Measurements from ENCODE around the gene SSR2.

SSR2 gene

GRCh38 chr1:155976913-155977689 is 43.6 kb downstream of the SSR2 start:
- H3K27me3 ChIP-seq (ENCODE audit: insufficient read depth, low read length): no peaks in the 10 kb centered on the region
- H3K36me3 ChIP-seq (ENCODE audit: insufficient read depth, low read depth, low read length): peaks cover 9% of the 10 kb centered on the region; the same call in 1 of the 2 replicates
- peak overlapping the region; percentile 79 for H3K27ac ChIP-seq (ENCODE audit: low read length)
- H3K4me1 ChIP-seq (ENCODE audit: insufficient read depth, low read length): peaks cover 31% of the 10 kb centered on the region
- H3K4me3 ChIP-seq (ENCODE audit: low read length): peak overlapping the region; percentile 95
- H3K9ac ChIP-seq (ENCODE audit: low read depth, low read length): peak overlapping the region; percentile 89; the same call in 1 of the 2 replicates
- no peaks in the 10 kb centered on the region for H3K9me3 ChIP-seq (ENCODE audit: insufficient read depth, low read depth, low read length)

DNA sequence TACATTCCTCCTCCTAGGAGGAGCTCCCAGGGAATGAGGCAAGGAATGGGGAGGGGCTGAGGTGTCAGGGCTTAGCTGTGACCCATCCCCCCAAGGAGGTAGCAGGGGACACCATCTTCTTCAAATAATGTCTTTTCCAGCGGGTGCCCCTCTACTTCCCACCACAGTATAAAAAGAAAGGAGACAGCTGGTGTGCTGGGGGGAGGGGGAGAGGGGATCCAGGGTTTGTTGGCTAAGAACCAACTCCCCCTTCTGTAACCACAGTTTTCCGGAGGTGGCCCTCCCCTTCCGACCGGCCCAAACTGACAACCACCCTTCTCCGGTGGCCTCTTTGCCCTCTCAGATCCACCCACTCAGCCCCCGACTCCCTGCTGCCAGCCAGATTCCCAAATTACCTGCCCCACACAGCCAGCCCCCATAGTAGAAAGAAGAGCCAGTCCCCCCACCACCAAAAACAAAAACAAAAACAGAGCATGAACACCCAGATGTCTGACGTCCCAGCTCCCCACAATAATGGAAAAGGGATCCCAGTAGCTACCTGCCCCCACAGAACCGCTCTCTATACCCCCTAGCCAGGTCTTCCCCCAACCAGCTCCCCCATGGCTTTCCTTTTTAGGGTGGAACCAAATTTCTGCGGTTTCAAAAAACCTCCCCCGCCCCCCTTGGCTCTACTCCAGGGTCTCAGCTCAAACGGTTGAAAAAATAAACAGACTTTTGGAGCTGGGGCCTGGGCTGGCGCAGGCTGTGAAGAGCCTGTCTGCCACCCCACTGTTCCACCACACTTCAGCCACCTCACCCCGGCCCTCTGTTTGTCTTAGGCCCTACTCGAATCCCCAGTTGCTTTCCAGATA is 44.5 kb downstream of the SSR2 start:
- Histone ChIP-seq H3K4me3 (ENCODE audit: low read length) (peak overlapping the region; percentile 95), H3K36me3 (ENCODE audit: insufficient read depth, low read depth, low read length) (peaks cover 9% of the 10 kb centered on the region; the same call in 1 of the 2 replicates), H3K27me3 (ENCODE audit: insufficient read depth, low read length) (no peaks in the 10 kb centered on the region), H3K27ac (ENCODE audit: low read length) (peak overlapping the region; percentile 79), H3K4me1 (ENCODE audit: insufficient read depth, low read length) (peaks cover 33% of the 10 kb centered on the region), H3K9me3 (ENCODE audit: insufficient read depth, low read depth, low read length) (no peaks in the 10 kb centered on the region), H3K9ac (ENCODE audit: low read depth, low read length) (peak overlapping the region; percentile 89; the same call in 1 of the 2 replicates)

DNA sequence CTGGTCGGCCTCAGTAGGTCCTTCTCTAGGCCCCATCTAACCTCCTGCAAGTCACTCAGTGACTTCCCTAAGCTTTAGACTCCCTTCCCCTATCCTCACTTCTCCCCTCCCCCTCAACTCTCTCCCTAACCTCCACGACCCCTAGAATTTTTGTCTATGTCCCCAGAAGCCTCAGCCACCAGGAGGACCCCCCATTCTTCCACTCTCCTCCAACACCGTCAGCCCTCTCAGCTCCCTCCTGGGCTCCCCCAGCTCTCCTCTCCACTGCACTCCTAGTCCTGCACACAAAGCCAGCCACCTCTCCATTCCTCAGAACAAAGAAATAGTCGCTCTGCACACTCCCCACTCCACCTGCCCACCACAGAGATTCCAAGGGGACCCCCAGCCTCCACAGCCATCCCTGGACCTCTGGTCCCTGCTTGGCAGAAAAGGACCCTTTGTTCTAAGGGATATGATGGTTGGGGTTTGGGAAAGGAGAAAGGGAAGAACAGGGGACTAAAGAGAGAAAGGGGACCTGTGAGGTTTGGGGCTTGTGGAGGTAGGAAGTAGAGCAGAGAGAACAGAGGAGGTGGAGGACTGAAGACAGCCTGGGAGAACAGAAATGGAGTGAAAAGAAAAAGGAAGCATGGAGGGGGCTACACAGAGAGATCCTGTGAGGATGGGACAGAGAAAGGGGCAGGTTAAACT is 45.2 kb downstream of the SSR2 start:
- Histone ChIP-seq H3K36me3 (ENCODE audit: insufficient read depth, low read depth, low read length) (peaks cover 9% of the 10 kb centered on the region; the same call in 1 of the 2 replicates), H3K9ac (ENCODE audit: low read depth, low read length) (peak overlapping the region; percentile 72), H3K27ac (ENCODE audit: low read length) (no peak overlapping the region), H3K4me3 (ENCODE audit: low read length) (peak overlapping the region; percentile 95), H3K4me1 (ENCODE audit: insufficient read depth, low read length) (peaks cover 37% of the 10 kb centered on the region), H3K9me3 (ENCODE audit: insufficient read depth, low read depth, low read length) (no peaks in the 10 kb centered on the region), H3K27me3 (ENCODE audit: insufficient read depth, low read length) (no peaks in the 10 kb centered on the region)

DNA sequence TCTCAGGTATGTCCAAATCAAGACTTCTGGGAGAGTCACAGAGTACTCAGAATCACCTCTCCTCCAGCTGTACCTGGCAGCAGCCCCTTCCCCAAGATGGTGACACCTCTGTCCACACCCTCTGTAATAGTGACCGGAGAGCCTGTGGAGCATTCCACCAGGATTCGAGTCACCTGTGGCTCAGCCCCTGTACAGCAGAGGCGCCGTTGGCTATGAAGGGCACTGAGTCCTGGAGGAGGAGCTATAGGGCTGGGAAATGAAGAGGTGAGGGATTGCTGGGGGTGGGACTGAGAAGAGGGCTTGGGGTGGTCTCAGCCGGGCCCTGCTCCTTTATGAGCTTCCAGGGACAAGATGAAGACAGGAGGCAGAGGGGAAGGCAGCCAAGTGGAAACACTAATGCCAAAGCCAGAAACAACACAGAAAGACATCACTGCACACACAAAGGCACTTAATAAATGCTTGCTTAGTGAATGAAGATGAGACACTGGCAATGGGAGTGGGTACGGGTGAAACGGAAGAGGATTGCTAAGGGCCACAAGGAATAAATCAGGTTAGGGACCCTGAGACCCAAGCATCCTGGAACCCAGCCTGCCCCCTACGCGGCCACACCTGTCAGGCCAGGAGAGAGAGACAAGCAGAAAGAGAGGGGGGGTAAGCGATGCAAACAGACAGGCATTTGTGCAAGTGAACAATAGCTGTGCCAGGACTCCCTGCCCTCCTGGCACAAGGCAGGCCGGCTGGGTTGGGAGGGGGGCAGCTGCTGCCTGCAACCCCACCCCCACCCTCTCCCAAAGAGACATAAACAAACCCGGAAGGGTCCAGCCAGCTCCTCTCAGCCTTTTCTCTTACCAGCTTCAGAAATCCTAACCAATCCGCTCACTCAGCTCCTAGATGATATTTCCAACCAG is 46.3 kb downstream of the SSR2 start:
- Histone ChIP-seq H3K27ac (ENCODE audit: low read length) (no peak overlapping the region), H3K9ac (ENCODE audit: low read depth, low read length) (peak overlapping the region; percentile 72), H3K36me3 (ENCODE audit: insufficient read depth, low read depth, low read length) (peaks cover 19% of the 10 kb centered on the region; the same call in 1 of the 2 replicates), H3K4me1 (ENCODE audit: insufficient read depth, low read length) (peaks cover 38% of the 10 kb centered on the region), H3K27me3 (ENCODE audit: insufficient read depth, low read length) (no peaks in the 10 kb centered on the region), H3K9me3 (ENCODE audit: insufficient read depth, low read depth, low read length) (no peaks in the 10 kb centered on the region), H3K4me3 (ENCODE audit: low read length) (peak overlapping the region; percentile 95)

DNA sequence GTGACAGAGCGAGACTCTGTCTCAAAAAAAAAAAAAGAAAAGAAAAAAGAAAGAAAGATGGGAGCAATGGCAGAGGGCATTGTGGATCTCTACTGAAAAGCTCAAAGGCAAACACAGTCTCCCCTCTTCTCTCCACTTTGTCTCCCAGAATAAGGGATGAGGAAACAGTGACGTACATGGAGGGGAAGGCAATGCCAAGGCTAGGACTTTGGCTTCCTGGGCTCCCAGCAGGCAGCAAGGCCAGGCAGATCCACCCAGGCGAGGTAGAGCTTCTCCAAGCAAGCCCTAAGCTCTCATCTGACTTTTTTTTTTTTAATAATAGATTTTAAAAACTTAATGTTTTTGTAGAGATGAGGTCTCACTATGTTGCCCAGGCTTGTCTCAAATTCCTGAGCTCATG is 47.0 kb downstream of the SSR2 start:
- Histone ChIP-seq H3K9ac (ENCODE audit: low read depth, low read length) (no peak overlapping the region), H3K36me3 (ENCODE audit: insufficient read depth, low read depth, low read length) (peaks cover 26% of the 10 kb centered on the region; the same call in 1 of the 2 replicates), H3K4me3 (ENCODE audit: low read length) (no peak overlapping the region), H3K9me3 (ENCODE audit: insufficient read depth, low read depth, low read length) (no peaks in the 10 kb centered on the region), H3K4me1 (ENCODE audit: insufficient read depth, low read length) (peaks cover 37% of the 10 kb centered on the region), H3K27me3 (ENCODE audit: insufficient read depth, low read length) (no peaks in the 10 kb centered on the region), H3K27ac (ENCODE audit: low read length) (no peak overlapping the region)

DNA sequence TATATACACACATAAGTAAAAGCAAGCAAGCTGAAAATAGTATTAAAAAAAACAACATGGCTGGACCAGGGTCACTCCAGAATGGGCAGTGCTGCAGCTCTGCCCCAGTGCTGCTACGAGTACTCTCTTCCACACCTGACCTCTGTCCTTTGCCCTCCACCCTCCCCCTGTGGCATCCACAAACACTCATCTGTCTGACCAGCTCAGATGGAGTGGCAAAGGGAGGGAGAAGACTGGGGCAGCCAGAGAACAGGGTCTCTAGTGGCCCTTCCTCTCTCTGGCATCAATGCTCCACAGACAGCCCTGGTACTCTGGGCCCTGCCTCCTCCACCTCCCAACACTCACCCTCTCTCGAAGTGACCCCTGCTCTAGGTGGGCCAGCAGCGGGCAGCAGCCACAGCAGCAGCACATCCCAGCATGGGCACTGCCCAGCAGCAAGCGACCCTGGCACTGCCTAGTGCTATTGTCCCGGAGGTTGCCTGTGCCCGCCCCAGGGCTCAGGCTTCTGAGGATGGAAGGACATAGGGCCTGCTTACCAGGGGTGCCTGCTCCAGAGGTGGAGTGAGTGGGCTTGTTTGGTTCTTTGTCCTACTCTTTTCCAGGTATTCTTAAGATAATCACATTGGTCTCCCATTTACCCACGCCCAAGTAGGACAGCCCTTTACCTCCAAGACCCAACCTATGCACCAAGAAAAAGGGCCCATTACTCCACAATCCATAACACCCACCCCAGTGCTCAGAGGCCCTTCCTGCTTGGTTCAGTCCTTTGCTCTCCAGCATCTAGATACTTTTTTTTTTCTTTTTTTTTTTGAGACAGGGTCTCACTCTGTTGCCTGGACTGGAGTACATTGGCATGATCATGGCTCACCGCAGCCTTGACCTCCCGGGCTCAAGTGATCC is 48.6 kb downstream of the SSR2 start:
- Histone ChIP-seq H3K9ac (ENCODE audit: low read depth, low read length) (no peak overlapping the region), H3K4me3 (ENCODE audit: low read length) (no peak overlapping the region), H3K9me3 (ENCODE audit: insufficient read depth, low read depth, low read length) (no peaks in the 10 kb centered on the region), H3K27me3 (ENCODE audit: insufficient read depth, low read length) (no peaks in the 10 kb centered on the region), H3K4me1 (ENCODE audit: insufficient read depth, low read length) (peaks cover 53% of the 10 kb centered on the region), H3K27ac (ENCODE audit: low read length) (no peak overlapping the region), H3K36me3 (ENCODE audit: insufficient read depth, low read depth, low read length) (peaks cover 42% of the 10 kb centered on the region)

GRCh38 chr1:155970531-155971167 is 50.1 kb downstream of the SSR2 start:
- Histone ChIP-seq H3K9ac (ENCODE audit: low read depth, low read length) (no peak overlapping the region), H3K9me3 (ENCODE audit: insufficient read depth, low read depth, low read length) (no peaks in the 10 kb centered on the region), H3K36me3 (ENCODE audit: insufficient read depth, low read depth, low read length) (peaks cover 57% of the 10 kb centered on the region), H3K4me3 (ENCODE audit: low read length) (no peak overlapping the region), H3K4me1 (ENCODE audit: insufficient read depth, low read length) (peaks cover 46% of the 10 kb centered on the region), H3K27ac (ENCODE audit: low read length) (no peak overlapping the region), H3K27me3 (ENCODE audit: insufficient read depth, low read length) (no peaks in the 10 kb centered on the region)

GRCh38 chr1:155969377-155969791 is 51.4 kb downstream of the SSR2 start:
- no peaks in the 10 kb centered on the region for H3K9me3 ChIP-seq (ENCODE audit: insufficient read depth, low read depth, low read length)
- peaks cover 33% of the 10 kb centered on the region for H3K4me1 ChIP-seq (ENCODE audit: insufficient read depth, low read length)
- no peak overlapping the region for H3K27ac ChIP-seq (ENCODE audit: low read length)
- no peak overlapping the region for H3K4me3 ChIP-seq (ENCODE audit: low read length)
- no peaks in the 10 kb centered on the region for H3K27me3 ChIP-seq (ENCODE audit: insufficient read depth, low read length)
- H3K36me3 ChIP-seq (ENCODE audit: insufficient read depth, low read depth, low read length): peaks cover 70% of the 10 kb centered on the region
- H3K9ac ChIP-seq (ENCODE audit: low read depth, low read length): no peak overlapping the region

GRCh38 chr1:155968670-155969069 is 52.1 kb downstream of the SSR2 start:
- no peaks in the 10 kb centered on the region for H3K27me3 ChIP-seq (ENCODE audit: insufficient read depth, low read length)
- H3K36me3 ChIP-seq (ENCODE audit: insufficient read depth, low read depth, low read length): peaks cover 75% of the 10 kb centered on the region
- H3K4me3 ChIP-seq (ENCODE audit: low read length): no peak overlapping the region
- peak overlapping the region; percentile 65; the same call in 1 of the 2 replicates for H3K9ac ChIP-seq (ENCODE audit: low read depth, low read length)
- peak overlapping the region; percentile 1 for H3K27ac ChIP-seq (ENCODE audit: low read length)
- H3K9me3 ChIP-seq (ENCODE audit: insufficient read depth, low read depth, low read length): no peaks in the 10 kb centered on the region
- H3K4me1 ChIP-seq (ENCODE audit: insufficient read depth, low read length): peaks cover 32% of the 10 kb centered on the region

DNA sequence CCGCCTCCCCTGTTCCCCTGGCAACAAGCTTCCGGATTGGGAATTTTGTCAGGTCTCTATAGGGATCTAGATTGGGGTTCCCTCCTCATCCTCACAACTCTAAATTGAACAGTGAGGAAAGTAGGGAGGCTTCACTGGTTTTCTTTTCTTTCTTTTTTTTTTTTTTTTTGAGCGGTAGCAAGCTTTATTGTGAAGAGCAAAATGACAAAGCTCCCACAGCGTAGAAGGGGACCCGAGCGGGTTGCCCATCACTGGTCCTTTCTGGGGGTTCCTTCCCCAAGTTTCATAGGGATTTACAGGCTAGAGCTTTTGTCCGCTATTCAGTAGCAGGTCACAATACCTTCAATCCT is 52.7 kb downstream of the SSR2 start:
- H3K9me3 ChIP-seq (ENCODE audit: insufficient read depth, low read depth, low read length): no peaks in the 10 kb centered on the region
- H3K9ac ChIP-seq (ENCODE audit: low read depth, low read length): peak overlapping the region; percentile 65; the same call in 1 of the 2 replicates
- H3K27ac ChIP-seq (ENCODE audit: low read length): peak overlapping the region; percentile 74
- H3K4me1 ChIP-seq (ENCODE audit: insufficient read depth, low read length): peaks cover 32% of the 10 kb centered on the region
- H3K27me3 ChIP-seq (ENCODE audit: insufficient read depth, low read length): no peaks in the 10 kb centered on the region
- H3K4me3 ChIP-seq (ENCODE audit: low read length): 0 out of 2 replicates have a peak overlapping the region, but pooled peaks have one; percentile 7
- peaks cover 76% of the 10 kb centered on the region for H3K36me3 ChIP-seq (ENCODE audit: insufficient read depth, low read depth, low read length)

Data from iPS-20b (cell line).